ENCODE data around the gene GATA3.

GRCh38 chr10:8112230-8112905, 57.9 kb downstream of the GATA3 start:
- TF ChIP-seq, protein P1, sequence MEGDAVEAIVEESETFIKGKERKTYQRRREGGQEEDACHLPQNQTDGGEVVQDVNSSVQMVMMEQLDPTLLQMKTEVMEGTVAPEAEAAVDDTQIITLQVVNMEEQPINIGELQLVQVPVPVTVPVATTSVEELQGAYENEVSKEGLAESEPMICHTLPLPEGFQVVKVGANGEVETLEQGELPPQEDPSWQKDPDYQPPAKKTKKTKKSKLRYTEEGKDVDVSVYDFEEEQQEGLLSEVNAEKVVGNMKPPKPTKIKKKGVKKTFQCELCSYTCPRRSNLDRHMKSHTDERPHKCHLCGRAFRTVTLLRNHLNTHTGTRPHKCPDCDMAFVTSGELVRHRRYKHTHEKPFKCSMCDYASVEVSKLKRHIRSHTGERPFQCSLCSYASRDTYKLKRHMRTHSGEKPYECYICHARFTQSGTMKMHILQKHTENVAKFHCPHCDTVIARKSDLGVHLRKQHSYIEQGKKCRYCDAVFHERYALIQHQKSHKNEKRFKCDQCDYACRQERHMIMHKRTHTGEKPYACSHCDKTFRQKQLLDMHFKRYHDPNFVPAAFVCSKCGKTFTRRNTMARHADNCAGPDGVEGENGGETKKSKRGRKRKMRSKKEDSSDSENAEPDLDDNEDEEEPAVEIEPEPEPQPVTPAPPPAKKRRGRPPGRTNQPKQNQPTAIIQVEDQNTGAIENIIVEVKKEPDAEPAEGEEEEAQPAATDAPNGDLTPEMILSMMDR (IDR thresholded peaks at IDR 0.05) = no peak
- TF ChIP-seq POLR2A (IDR thresholded peaks at IDR 0.05) = no peak
